Measurements from ENCODE around the gene PRSS33.

Gene PRSS33

DNA sequence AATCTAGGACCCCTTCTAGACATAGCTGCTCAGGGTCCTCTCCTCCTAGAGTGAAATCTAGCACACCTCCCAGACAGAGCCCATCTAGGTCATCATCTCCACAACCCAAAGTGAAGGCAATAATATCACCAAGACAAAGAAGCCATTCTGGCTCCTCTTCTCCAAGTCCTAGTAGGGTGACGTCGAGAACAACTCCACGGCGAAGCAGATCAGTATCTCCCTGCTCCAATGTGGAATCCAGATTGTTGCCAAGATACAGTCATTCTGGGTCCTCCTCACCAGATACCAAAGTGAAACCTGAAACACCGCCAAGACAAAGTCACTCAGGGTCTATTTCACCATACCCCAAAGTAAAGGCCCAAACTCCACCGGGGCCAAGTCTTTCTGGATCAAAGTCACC lies 24.2 kb downstream of the PRSS33 start:
- no peak overlapping the region for H3K9ac ChIP-seq (ENCODE audit: low read depth, low read length, poor library complexity, severe bottlenecking)
- H3K36me3 ChIP-seq (ENCODE audit: insufficient read depth, low read length), result peaks cover 97% of the 10 kb centered on the region; the same call in 1 of the 2 replicates
- H3F3A ChIP-seq (ENCODE audit: low read depth), result no peaks in the 10 kb centered on the region
- peaks cover 64% of the 10 kb centered on the region for H3K79me2 ChIP-seq (ENCODE audit: insufficient read depth, low read length)
- H4K20me1 ChIP-seq (ENCODE audit: insufficient read depth, low read length, poor library complexity, severe bottlenecking), result peaks cover 44% of the 10 kb centered on the region
- H3K9me2 ChIP-seq (replicated peaks; ENCODE audit: low read depth, low read length), result no peaks in the 10 kb centered on the region
- H3K4me1 ChIP-seq (ENCODE audit: insufficient read depth, low read length, poor library complexity, severe bottlenecking), result no peaks in the 10 kb centered on the region
- no peaks in the 10 kb centered on the region for H3K9me3 ChIP-seq (ENCODE audit: insufficient read depth, low read depth, low read length)
- H2AFZ ChIP-seq (ENCODE audit: low read length), result no peak overlapping the region
- no peak overlapping the region for H3K4me3 ChIP-seq (ENCODE audit: low read length, poor library complexity, severe bottlenecking)
- no peak overlapping the region for H3K4me2 ChIP-seq (ENCODE audit: low read depth, low read length, poor library complexity, severe bottlenecking)
- no peak for TF ChIP-seq EZH2phosphoT487 (IDR thresholded peaks at IDR 0.05; ENCODE audit: borderline replicate concordance)
- TF ChIP-seq, protein P1, sequence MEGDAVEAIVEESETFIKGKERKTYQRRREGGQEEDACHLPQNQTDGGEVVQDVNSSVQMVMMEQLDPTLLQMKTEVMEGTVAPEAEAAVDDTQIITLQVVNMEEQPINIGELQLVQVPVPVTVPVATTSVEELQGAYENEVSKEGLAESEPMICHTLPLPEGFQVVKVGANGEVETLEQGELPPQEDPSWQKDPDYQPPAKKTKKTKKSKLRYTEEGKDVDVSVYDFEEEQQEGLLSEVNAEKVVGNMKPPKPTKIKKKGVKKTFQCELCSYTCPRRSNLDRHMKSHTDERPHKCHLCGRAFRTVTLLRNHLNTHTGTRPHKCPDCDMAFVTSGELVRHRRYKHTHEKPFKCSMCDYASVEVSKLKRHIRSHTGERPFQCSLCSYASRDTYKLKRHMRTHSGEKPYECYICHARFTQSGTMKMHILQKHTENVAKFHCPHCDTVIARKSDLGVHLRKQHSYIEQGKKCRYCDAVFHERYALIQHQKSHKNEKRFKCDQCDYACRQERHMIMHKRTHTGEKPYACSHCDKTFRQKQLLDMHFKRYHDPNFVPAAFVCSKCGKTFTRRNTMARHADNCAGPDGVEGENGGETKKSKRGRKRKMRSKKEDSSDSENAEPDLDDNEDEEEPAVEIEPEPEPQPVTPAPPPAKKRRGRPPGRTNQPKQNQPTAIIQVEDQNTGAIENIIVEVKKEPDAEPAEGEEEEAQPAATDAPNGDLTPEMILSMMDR (conservative IDR thresholded peaks at IDR 0.05; ENCODE audit: low read length), result no peak
- H3K27me3 ChIP-seq (ENCODE audit: insufficient read depth, low read length, poor library complexity, severe bottlenecking), result no peaks in the 10 kb centered on the region

DNA sequence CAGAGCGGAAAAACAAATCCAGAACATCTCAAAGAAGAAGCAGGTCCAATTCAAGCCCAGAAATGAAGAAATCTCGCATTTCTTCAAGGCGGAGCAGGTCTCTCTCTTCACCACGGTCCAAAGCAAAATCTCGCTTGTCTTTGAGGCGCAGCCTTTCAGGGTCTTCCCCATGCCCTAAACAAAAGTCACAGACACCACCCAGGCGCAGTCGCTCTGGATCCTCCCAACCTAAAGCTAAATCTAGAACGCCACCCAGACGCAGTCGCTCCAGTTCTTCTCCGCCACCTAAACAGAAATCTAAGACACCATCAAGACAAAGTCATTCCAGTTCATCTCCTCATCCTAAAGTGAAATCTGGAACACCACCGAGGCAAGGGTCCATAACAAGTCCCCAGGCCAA lies 24.6 kb downstream of the PRSS33 start:
- Histone ChIP-seq H3K9me2 (replicated peaks; ENCODE audit: low read depth, low read length) (no peaks in the 10 kb centered on the region), H3F3A (ENCODE audit: low read depth) (no peaks in the 10 kb centered on the region), H3K4me1 (ENCODE audit: insufficient read depth, low read length, poor library complexity, severe bottlenecking) (no peaks in the 10 kb centered on the region), H3K4me2 (ENCODE audit: low read depth, low read length, poor library complexity, severe bottlenecking) (no peak overlapping the region), H3K79me2 (ENCODE audit: insufficient read depth, low read length) (peaks cover 68% of the 10 kb centered on the region), H4K20me1 (ENCODE audit: insufficient read depth, low read length, poor library complexity, severe bottlenecking) (peaks cover 48% of the 10 kb centered on the region), H3K27me3 (ENCODE audit: insufficient read depth, low read length, poor library complexity, severe bottlenecking) (no peaks in the 10 kb centered on the region), H3K4me3 (ENCODE audit: low read length, poor library complexity, severe bottlenecking) (no peak overlapping the region), H3K9ac (ENCODE audit: low read depth, low read length, poor library complexity, severe bottlenecking) (no peak overlapping the region), H3K9me3 (ENCODE audit: insufficient read depth, low read depth, low read length) (no peaks in the 10 kb centered on the region), H3K36me3 (ENCODE audit: insufficient read depth, low read length) (peaks cover 96% of the 10 kb centered on the region; the same call in 1 of the 2 replicates), H2AFZ (ENCODE audit: low read length) (no peak overlapping the region)
- no peak for TF ChIP-seq EZH2phosphoT487 (IDR thresholded peaks at IDR 0.05; ENCODE audit: borderline replicate concordance)
- TF ChIP-seq, protein P1 (conservative IDR thresholded peaks at IDR 0.05; ENCODE audit: low read length), result no peak

DNA sequence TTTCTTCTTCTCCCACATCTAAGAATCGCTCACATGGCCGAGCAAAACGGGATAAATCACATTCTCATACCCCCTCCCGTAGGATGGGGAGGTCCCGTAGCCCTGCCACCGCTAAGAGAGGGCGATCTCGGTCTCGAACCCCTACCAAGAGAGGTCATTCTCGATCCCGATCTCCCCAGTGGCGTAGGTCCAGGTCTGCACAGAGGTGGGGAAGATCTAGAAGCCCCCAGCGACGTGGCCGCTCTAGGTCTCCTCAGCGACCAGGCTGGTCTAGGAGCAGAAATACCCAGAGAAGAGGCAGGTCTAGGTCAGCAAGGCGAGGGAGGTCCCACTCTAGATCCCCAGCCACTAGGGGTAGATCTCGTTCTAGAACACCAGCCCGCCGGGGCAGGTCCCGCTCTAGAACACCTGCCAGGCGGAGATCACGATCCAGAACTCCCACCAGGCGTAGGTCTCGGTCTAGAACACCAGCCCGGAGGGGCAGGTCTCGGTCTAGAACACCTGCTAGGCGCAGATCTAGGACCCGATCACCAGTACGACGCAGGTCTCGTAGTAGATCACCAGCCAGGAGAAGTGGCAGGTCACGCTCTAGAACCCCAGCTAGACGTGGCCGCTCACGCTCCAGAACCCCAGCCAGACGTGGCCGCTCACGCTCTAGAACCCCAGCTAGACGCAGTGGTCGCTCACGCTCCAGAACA lies 25.3 kb downstream of the PRSS33 start:
- H3F3A ChIP-seq (ENCODE audit: low read depth), result no peaks in the 10 kb centered on the region
- peaks cover 71% of the 10 kb centered on the region for H3K79me2 ChIP-seq (ENCODE audit: insufficient read depth, low read length)
- peaks cover 55% of the 10 kb centered on the region for H4K20me1 ChIP-seq (ENCODE audit: insufficient read depth, low read length, poor library complexity, severe bottlenecking)

More for the DNA sequence above, 25.3 kb downstream of the PRSS33 start:
- H3K9me3 ChIP-seq (ENCODE audit: insufficient read depth, low read depth, low read length), result no peaks in the 10 kb centered on the region
- H3K4me1 ChIP-seq (ENCODE audit: insufficient read depth, low read length, poor library complexity, severe bottlenecking), result no peaks in the 10 kb centered on the region
- H3K4me2 ChIP-seq (ENCODE audit: low read depth, low read length, poor library complexity, severe bottlenecking), result no peak overlapping the region
- H3K27me3 ChIP-seq (ENCODE audit: insufficient read depth, low read length, poor library complexity, severe bottlenecking), result no peaks in the 10 kb centered on the region
- no peak overlapping the region for H3K9ac ChIP-seq (ENCODE audit: low read depth, low read length, poor library complexity, severe bottlenecking)
- peaks cover 96% of the 10 kb centered on the region; the same call in 1 of the 2 replicates for H3K36me3 ChIP-seq (ENCODE audit: insufficient read depth, low read length)
- no peak overlapping the region for H3K4me3 ChIP-seq (ENCODE audit: low read length, poor library complexity, severe bottlenecking)
- no peaks in the 10 kb centered on the region for H3K9me2 ChIP-seq (replicated peaks; ENCODE audit: low read depth, low read length)
- no peak overlapping the region for H2AFZ ChIP-seq (ENCODE audit: low read length)
- TF ChIP-seq, protein P1 (conservative IDR thresholded peaks at IDR 0.05; ENCODE audit: low read length), result no peak
- no peak for TF ChIP-seq EZH2phosphoT487 (IDR thresholded peaks at IDR 0.05; ENCODE audit: borderline replicate concordance)

Data from Loucy (cell line).